GM21723 (cell line): Measurements from ENCODE around the gene CHID1.

Source experiments
- ATAC-seq: cut with Tn5 transposase; IDR thresholded peaks from one replicate; pipeline ENCODE4 v1.9.1; 2021; ENCODE audit warnings: mild to moderate bottlenecking, moderate library complexity; ENCODE audit not compliant: unreplicated experiment

The CHID1 gene

GRCh38 chr11:889257-889656 lies 21.4 kb downstream of the CHID1 start:
- ATAC-seq = no peak

- ATAC-seq = no peak
These were observed 22.0 kb downstream of the CHID1 start for GRCh38 chr11:888310-889212.

GRCh38 chr11:887589-887988 lies 23.0 kb downstream of the CHID1 start:
- no peak for ATAC-seq

GRCh38 chr11:886568-886967 lies 24.0 kb downstream of the CHID1 start:
- ATAC-seq = no peak

- no peak for ATAC-seq
These were observed 26.0 kb downstream of the CHID1 start for GRCh38 chr11:884578-885070.

- no peak for ATAC-seq
These were observed 27.1 kb downstream of the CHID1 start for GRCh38 chr11:883527-883926.

GRCh38 chr11:882596-882995 lies 28.0 kb downstream of the CHID1 start:
- no peak for ATAC-seq

GRCh38 chr11:880447-880846 lies 30.2 kb downstream of the CHID1 start:
- ATAC-seq = no peak

- no peak for ATAC-seq
These were observed 33.0 kb downstream of the CHID1 start for GRCh38 chr11:877565-877964.

GRCh38 chr11:876545-876944 lies 34.1 kb downstream of the CHID1 start:
- no peak for ATAC-seq

GRCh38 chr11:875769-876301 lies 34.8 kb downstream of the CHID1 start:
- ATAC-seq = no peak

- no peak for ATAC-seq
These were observed 35.4 kb downstream of the CHID1 start for GRCh38 chr11:875203-875602.

- ATAC-seq = no peak
These were observed 36.9 kb downstream of the CHID1 start for GRCh38 chr11:873706-874105.

GRCh38 chr11:872799-873198 lies 37.8 kb downstream of the CHID1 start:
- no peak for ATAC-seq

- ATAC-seq = no peak
These were observed 39.1 kb downstream of the CHID1 start for GRCh38 chr11:871472-871871.

- no peak for ATAC-seq
These were observed 40.2 kb downstream of the CHID1 start for GRCh38 chr11:870418-870817.

- ATAC-seq = no peak
These were observed 40.5 kb downstream of the CHID1 start for GRCh38 chr11:870127-870413.

GRCh38 chr11:869399-870126 lies 41.0 kb downstream of the CHID1 start:
- ATAC-seq = no peak

- ATAC-seq = no peak
These were observed 41.8 kb downstream of the CHID1 start for GRCh38 chr11:868802-869201.

GRCh38 chr11:868394-868793 lies 42.2 kb downstream of the CHID1 start:
- ATAC-seq = no peak

- ATAC-seq = no peak
These were observed 42.7 kb downstream of the CHID1 start for GRCh38 chr11:867856-868358.

- ATAC-seq = no peak
These were observed 44.1 kb downstream of the CHID1 start for GRCh38 chr11:866481-866880.
